Effector memory CD4-positive, alpha-beta T cell (primary cell): ENCODE measurements around the gene SDHC.
A peak's percentile ranks its signal among the peaks of the same experiment; 100 is the strongest.

Experiments used
- DNase-seq, 3 donors: peaks; one replicate each; pipeline ENCODE4 v3.0.0-alpha.2; 2020
- H3K27ac ChIP-seq: 2 replicates; pipeline ENCODE4 v1.7.0; 2013; ENCODE audit warnings: mild to moderate bottlenecking, low read length, moderate library complexity; ENCODE audit not compliant: insufficient read depth, poor library complexity, severe bottlenecking
- H3K27me3 ChIP-seq: replicated peaks from 2 replicates; pipeline ENCODE4 v1.7.0; 2013; ENCODE audit warnings: mild to moderate bottlenecking, low read length; ENCODE audit not compliant: insufficient read depth, control insufficient read depth, poor library complexity, severe bottlenecking
- H3K36me3 ChIP-seq: 2 replicates; pipeline ENCODE4 v1.7.0; 2013; ENCODE audit warnings: mild to moderate bottlenecking, low read length, moderate library complexity; ENCODE audit not compliant: control insufficient read depth, insufficient read depth
- H3K4me1 ChIP-seq: 2 replicates; pipeline ENCODE4 v1.7.0; 2013; ENCODE audit warnings: low read length, mild to moderate bottlenecking; ENCODE audit not compliant: control insufficient read depth, insufficient read depth, poor library complexity, severe bottlenecking
- H3K4me3 ChIP-seq: 2 replicates; pipeline ENCODE4 v1.7.0; 2013; ENCODE audit warnings: low read length, low read depth, mild to moderate bottlenecking; ENCODE audit not compliant: insufficient read depth, poor library complexity, severe bottlenecking
- H3K9me3 ChIP-seq: 2 replicates; pipeline ENCODE4 v1.7.0; 2013; ENCODE audit warnings: mild to moderate bottlenecking, low read length, moderate library complexity; ENCODE audit not compliant: control insufficient read depth

Gene SDHC

DNA sequence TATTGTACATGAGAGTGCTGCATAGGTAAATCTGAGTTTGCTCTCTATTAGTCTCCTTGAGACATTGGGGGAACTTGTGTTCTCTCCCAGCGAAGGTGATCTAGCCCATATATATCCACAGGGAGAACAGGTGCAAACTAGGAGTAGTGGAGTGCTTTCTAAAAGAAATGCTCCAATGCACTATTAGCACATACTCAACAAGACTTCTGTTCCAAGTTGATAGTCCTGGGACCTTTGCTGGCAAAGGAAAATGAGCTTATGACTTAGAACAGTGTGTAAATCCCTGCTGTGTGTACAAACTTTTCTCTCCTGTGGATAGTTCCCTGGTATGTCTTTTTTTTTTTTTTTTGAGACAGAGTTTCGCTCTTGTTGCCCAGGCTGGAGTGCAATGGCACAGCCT, 28.0 kb downstream of the SDHC start:
- DNase-seq, result no peak
- H3K36me3 ChIP-seq, result peaks cover 25% of the 10 kb centered on the region
- no peaks in the 10 kb centered on the region for H3K9me3 ChIP-seq
- no peak overlapping the region for H3K4me3 ChIP-seq
- no peaks in the 10 kb centered on the region for H3K4me1 ChIP-seq
- H3K27me3 ChIP-seq, result no peaks in the 10 kb centered on the region
- H3K27ac ChIP-seq, result no peak overlapping the region

DNA sequence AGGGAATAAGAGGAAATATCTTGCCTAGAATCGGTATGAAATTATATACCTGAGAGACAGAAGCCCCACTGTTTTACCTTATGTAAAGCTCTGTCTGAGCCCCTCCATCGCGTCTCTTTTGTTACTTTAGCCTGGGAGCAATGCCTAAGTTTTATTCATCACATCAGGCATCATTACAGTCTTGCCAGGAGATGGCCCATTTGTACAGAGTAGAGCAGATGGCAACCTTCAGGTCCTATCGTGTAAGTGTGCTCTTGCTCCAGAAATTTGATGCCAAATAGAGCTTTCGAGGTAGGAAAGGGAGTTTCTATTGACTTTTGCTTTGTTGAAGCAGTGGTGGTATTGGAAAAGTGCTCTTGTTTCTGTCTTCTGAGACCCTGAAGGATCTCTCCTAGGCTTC, 28.6 kb downstream of the SDHC start:
- no peak for DNase-seq
- Histone ChIP-seq H3K27me3 (no peaks in the 10 kb centered on the region), H3K4me3 (no peak overlapping the region), H3K4me1 (no peaks in the 10 kb centered on the region), H3K27ac (no peak overlapping the region), H3K36me3 (peaks cover 18% of the 10 kb centered on the region), H3K9me3 (no peaks in the 10 kb centered on the region)

DNA sequence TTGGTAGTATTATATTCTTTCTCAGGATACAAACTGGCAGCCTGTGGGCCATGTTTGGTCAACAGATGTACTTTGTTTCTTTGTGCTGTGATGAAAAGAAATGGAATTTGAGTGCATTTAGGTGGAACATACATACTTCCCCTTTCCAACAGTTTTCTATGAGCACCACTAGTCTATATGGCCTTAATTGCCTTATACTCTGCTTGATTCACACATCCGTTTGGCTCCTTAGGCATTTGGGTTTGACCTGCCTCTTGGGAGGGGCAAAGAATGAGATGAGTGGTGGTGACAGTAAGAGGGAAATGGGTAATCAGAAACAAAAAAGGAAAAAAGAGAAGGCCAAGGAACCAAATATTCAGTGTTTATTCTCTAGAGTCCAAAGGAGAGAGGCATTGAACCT, 36.5 kb downstream of the SDHC start:
- H3K9me3 ChIP-seq, result no peaks in the 10 kb centered on the region
- no peak overlapping the region for H3K27ac ChIP-seq
- H3K4me3 ChIP-seq, result no peak overlapping the region
- no peaks in the 10 kb centered on the region for H3K4me1 ChIP-seq
- no peaks in the 10 kb centered on the region for H3K27me3 ChIP-seq
- DNase-seq, result no peak
- no peaks in the 10 kb centered on the region for H3K36me3 ChIP-seq

DNA sequence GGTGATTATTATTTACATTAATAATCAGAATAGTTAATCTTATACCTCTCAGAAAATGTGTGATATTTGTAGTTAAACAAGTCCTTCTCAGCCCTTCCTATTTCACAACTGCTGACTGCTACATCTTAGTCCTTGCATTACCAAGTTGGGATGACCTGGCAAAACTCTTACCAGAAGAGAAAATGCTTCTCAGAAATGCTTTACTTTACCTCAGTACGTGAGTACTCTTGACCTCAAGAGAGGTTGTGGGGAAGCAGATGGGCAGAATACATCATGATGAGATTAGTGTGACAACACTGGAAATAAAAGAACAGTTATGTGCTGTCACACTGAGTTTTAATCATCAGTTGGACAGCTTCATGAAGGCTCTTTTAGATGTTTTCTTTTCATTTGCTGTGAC, 37.3 kb downstream of the SDHC start:
- no peak for DNase-seq
- H3K4me1 ChIP-seq, result no peaks in the 10 kb centered on the region
- H3K4me3 ChIP-seq, result no peak overlapping the region
- H3K27me3 ChIP-seq, result no peaks in the 10 kb centered on the region
- no peaks in the 10 kb centered on the region for H3K36me3 ChIP-seq
- no peaks in the 10 kb centered on the region for H3K9me3 ChIP-seq
- no peak overlapping the region for H3K27ac ChIP-seq

DNA sequence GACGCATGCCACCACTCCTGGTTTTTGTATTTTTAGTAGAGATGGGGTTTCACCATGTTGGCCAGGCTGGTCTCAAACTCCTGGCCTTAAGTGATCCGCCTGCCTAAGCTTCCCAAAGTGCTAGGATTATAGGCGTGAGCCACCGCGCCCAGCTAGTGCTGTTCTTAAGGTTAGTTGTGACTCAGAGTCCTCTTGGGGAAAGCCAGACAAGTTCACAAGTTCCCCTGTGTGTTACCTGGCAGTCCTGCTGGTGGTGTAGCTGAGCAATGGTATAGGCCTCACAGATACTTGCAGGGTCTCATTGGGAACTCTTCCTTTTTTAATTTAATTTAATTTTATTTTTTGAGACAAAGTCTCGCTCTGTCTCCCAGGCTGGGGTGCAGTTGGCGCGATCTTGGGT, 42.9 kb downstream of the SDHC start:
- no peak overlapping the region for H3K27ac ChIP-seq
- H3K27me3 ChIP-seq, result no peaks in the 10 kb centered on the region
- no peak for DNase-seq
- H3K4me3 ChIP-seq, result no peak overlapping the region
- H3K4me1 ChIP-seq, result no peaks in the 10 kb centered on the region
- H3K36me3 ChIP-seq, result no peaks in the 10 kb centered on the region
- no peaks in the 10 kb centered on the region for H3K9me3 ChIP-seq

DNA sequence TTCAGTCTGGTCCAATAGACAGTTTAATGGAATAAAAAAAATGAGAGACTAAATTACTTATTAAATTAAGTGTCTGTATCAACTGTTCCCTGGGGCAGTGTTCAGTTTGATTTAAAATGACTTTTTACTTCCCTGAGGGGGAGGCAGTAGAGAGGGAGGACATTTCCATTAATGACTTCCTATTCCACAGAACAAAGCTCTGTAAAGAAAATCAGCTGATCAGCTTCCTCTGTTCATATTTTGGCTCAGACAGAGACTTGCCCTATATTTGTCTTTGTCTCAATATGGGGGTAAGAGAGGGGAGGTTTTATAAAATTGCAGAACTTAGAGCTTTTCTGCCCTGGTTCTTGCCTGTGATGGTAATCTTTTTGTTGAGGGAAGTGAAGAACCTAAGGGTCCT, 45.1 kb downstream of the SDHC start:
- H3K27me3 ChIP-seq, result no peaks in the 10 kb centered on the region
- H3K27ac ChIP-seq, result no peak overlapping the region
- no peaks in the 10 kb centered on the region for H3K9me3 ChIP-seq
- no peaks in the 10 kb centered on the region for H3K4me1 ChIP-seq
- no peak for DNase-seq
- H3K36me3 ChIP-seq, result peaks cover 7% of the 10 kb centered on the region
- H3K4me3 ChIP-seq, result no peak overlapping the region

DNA sequence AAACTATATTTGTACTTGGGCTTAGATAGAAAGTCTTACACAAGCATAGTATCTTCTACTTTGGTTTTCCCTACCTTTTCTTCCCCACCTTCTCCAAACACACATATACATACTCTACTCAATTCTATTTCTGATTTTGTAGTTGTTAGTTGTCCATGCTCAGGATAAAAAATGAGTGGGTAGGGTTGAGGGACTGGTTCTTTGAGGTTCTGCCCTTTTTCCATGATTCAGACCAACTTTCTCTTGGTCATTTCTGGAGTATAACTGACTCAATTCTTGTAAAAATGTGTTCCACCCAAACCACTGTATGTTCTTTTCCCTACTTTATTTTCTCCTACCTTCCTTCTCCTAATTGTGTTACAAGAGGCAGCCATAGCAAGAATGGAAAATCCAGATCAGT, 50.2 kb downstream of the SDHC start:
- Histone ChIP-seq H3K4me3 (no peak overlapping the region), H3K27me3 (no peaks in the 10 kb centered on the region), H3K9me3 (no peaks in the 10 kb centered on the region), H3K36me3 (peaks cover 18% of the 10 kb centered on the region), H3K4me1 (no peaks in the 10 kb centered on the region), H3K27ac (no peak overlapping the region)
- no peak for DNase-seq

DNA sequence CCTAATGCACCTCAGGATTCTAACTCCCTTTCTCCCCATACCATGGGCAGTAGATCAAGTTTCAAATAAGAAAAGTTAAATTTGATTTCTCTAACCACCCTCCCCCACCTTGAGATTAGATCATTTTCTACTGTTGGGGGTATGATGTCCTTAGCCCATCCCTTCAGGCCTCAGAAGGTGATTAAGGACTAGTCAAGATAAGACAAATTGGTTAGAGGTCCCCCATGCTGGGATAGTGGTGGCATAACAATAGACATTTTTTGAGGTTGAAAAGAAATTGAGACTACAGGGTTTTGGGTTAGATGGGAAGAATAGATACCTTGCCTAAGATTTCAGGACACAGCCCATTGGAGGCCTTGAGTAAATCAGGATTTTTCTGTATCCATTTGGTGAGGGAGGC, 51.0 kb downstream of the SDHC start:
- H3K4me3 ChIP-seq, result no peak overlapping the region
- H3K27ac ChIP-seq, result no peak overlapping the region
- no peaks in the 10 kb centered on the region for H3K27me3 ChIP-seq
- no peaks in the 10 kb centered on the region for H3K9me3 ChIP-seq
- DNase-seq, result no peak
- no peaks in the 10 kb centered on the region for H3K4me1 ChIP-seq
- H3K36me3 ChIP-seq, result peaks cover 18% of the 10 kb centered on the region

DNA sequence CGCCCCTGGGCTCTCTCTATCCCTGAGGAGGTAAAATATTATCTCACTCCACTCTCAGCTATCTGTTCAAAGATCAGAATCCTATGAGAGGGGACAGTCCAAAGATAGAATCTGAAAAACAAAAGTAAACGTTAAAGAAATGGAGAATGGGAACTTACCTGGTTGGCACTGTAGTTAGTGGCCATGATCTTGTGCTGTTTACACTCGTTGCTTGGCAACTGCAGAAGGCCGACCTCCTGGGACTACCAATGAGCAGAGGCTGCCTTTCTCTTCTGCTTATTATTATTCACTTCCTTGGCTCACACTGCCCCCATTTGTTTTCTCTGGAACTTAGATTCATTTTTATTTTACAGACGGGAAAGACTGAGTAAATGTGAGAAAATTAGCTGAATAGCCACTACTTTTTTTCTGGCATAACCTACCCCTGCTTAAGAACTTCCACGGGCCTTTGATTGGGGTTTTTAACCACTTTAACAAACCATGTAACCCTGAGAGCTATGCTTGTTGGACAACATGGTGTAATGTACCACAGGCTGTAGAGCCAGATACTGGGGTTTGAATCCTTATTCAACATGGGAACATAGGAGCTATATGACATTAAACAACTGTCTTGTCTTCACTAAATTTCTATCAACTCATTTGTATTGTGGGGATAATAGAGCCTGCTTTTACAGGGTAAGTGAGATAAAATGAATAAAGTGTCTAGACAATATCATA, 53.7 kb downstream of the SDHC start, which contains the start of gene CFAP126:
Gene CFAP126, minus strand, starts transcription at position 193 of the 717 bp plus-strand sequence. Its CDS starts 8 bp downstream, at position 185.
- Histone ChIP-seq H3K36me3 (peaks cover 18% of the 10 kb centered on the region), H3K4me3 (no peak within 1 kb of the TSS), H3K27ac (peak within 1 kb of the TSS; percentile 53), H3K9me3 (no peaks in the 10 kb centered on the region), H3K27me3 (no peaks in the 10 kb centered on the region), H3K4me1 (no peaks in the 10 kb centered on the region)
- DNase-seq, result peak; percentile 34 to 53 (median 35)

DNA sequence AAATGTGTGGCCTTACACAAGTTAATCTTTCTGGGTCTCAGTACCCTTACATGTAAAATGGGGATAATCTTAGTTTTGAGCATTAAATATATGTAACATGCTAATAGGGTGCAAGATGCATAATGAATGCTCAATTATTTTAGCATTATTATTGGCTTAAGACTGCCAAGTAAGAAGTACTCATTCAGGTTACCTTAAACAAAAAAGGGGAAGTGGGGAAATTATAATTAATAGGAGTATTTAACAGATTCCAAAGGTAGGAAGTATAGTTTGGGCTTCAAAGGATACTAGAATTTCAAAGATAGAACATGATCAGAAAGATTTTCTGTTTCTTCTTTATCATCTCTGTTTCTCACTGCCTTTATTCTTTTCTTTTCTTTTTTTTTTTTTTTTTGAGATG, 59.3 kb downstream of the SDHC start:
- no peaks in the 10 kb centered on the region for H3K36me3 ChIP-seq

More for the DNA sequence above, 59.3 kb downstream of the SDHC start:
- DNase-seq, result no peak
- no peaks in the 10 kb centered on the region for H3K4me1 ChIP-seq
- no peak overlapping the region for H3K4me3 ChIP-seq
- H3K27ac ChIP-seq, result no peak overlapping the region
- H3K9me3 ChIP-seq, result no peaks in the 10 kb centered on the region
- H3K27me3 ChIP-seq, result no peaks in the 10 kb centered on the region
